ENCODE results near the gene UTF1.
A peak's percentile ranks its signal among the peaks of the same experiment; 100 is the strongest.
"Not testable (repeated sequence)": the region's sequence is repeated elsewhere in the genome, so short reads cannot be mapped to it uniquely, and the experiment has no call there.

The UTF1 gene

GRCh38 chr10:133265052-133265451 lies 35.0 kb downstream of the UTF1 start:
- not testable (repeated sequence) for DNase-seq (ENCODE audit: low read depth)

- DNase-seq (ENCODE audit: low read depth): no peak
Observed at GRCh38 chr10:133266056-133266795, 36.2 kb downstream of the UTF1 start.

GRCh38 chr10:133267293-133267692 lies 37.3 kb downstream of the UTF1 start:
- DNase-seq (ENCODE audit: low read depth): no peak

- no peak for DNase-seq (ENCODE audit: low read depth)
Observed at GRCh38 chr10:133267829-133268228, 37.8 kb downstream of the UTF1 start.

GRCh38 chr10:133268532-133268931 lies 38.5 kb downstream of the UTF1 start:
- no peak for DNase-seq (ENCODE audit: low read depth)

- DNase-seq (ENCODE audit: low read depth): no peak
Observed at GRCh38 chr10:133269367-133269766, 39.4 kb downstream of the UTF1 start.

- no peak for DNase-seq (ENCODE audit: low read depth)
Observed at GRCh38 chr10:133270204-133270603, 40.2 kb downstream of the UTF1 start.

- no peak for DNase-seq (ENCODE audit: low read depth)
Observed at GRCh38 chr10:133270773-133271297, 40.8 kb downstream of the UTF1 start.

GRCh38 chr10:133271521-133272300 lies 41.7 kb downstream of the UTF1 start:
- no peak for DNase-seq (ENCODE audit: low read depth)

- DNase-seq (ENCODE audit: low read depth): no peak
Observed at GRCh38 chr10:133272301-133272963, 42.4 kb downstream of the UTF1 start.

- DNase-seq (ENCODE audit: low read depth): no peak
Observed at GRCh38 chr10:133272964-133273420, 43.0 kb downstream of the UTF1 start.

- DNase-seq (ENCODE audit: low read depth): no peak
Observed at GRCh38 chr10:133273534-133274143, 43.6 kb downstream of the UTF1 start.

GRCh38 chr10:133274751-133275683 lies 45.0 kb downstream of the UTF1 start:
- peak; percentile 76 for DNase-seq (ENCODE audit: low read depth)

- no peak for DNase-seq (ENCODE audit: low read depth)
Observed at GRCh38 chr10:133275684-133276092, 45.7 kb downstream of the UTF1 start.

- DNase-seq (ENCODE audit: low read depth): no peak
Observed at GRCh38 chr10:133276100-133276434, 46.0 kb downstream of the UTF1 start.

GRCh38 chr10:133276435-133277201 lies 46.6 kb downstream of the UTF1 start, which contains the start of gene ADAM8:
ADAM8 (minus strand) TSS chr10:133276868; CDS start chr10:133276817, 51 bp downstream.
- DNase-seq (ENCODE audit: low read depth): peak; percentile 47

- no peak for DNase-seq (ENCODE audit: low read depth)
Observed at GRCh38 chr10:133277277-133277992, 47.4 kb downstream of the UTF1 start.

- DNase-seq (ENCODE audit: low read depth): no peak
Observed at GRCh38 chr10:133277993-133278576, 48.1 kb downstream of the UTF1 start.
